Hematopoietic multipotent progenitor cell treated with erythropoietin and hydrocortisone succinate and interleukin-3 and kit ligand, for 6 days (in vitro differentiated cells): ENCODE measurements around the gene HSD11B2.
"Not testable (repeated sequence)": the region's sequence is repeated elsewhere in the genome, so short reads cannot be mapped to it uniquely, and the experiment has no call there.

Experiments
- DNase-seq: peaks from one replicate; pipeline ENCODE4 v3.0.0-alpha.2; 2015

HSD11B2 gene

DNA sequence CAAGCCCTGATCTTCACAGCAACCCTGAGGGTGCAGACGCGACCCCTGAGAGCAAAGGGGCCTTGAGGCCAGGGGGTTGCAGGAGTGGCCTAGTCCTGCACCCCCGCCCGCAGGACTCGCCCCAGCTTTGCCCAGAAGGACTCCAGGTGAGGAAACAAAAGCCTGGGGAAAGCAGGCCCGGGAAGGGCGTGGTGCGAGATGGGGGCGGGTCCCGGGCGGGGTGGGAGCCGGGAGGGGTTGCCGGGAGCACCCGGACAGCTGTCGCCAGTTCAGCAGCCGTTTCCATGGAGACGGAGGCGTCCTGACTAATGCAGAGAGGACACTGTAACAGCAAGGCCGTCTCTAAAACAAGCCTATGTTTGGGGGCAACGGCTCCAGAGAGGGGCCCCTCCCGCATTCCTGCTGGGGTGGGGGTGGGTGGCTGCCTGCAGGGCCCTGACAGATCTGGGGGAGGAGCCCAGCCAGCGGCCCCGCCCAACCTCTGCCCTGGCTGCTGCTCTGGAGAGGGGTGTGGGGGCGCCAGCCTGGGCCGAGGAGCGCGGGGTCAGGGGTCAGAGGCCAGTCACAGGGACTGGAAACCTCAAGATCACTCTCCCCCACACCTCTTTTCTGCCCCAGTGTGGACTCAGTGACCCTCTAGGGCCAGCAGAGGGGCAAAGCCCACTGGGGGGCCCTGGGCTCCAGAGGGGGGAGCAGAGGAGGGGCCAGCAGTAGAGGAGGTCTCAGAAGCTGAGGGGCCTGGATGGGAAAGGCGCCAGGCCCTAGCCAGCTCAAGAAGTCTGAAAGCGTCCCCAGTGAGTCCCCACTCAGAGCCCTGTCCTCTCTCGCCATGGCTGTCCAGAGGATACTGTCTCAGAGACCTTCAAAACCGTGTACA lies 34.5 kb upstream of the HSD11B2 start:
- peak; percentile 59 for DNase-seq

DNA sequence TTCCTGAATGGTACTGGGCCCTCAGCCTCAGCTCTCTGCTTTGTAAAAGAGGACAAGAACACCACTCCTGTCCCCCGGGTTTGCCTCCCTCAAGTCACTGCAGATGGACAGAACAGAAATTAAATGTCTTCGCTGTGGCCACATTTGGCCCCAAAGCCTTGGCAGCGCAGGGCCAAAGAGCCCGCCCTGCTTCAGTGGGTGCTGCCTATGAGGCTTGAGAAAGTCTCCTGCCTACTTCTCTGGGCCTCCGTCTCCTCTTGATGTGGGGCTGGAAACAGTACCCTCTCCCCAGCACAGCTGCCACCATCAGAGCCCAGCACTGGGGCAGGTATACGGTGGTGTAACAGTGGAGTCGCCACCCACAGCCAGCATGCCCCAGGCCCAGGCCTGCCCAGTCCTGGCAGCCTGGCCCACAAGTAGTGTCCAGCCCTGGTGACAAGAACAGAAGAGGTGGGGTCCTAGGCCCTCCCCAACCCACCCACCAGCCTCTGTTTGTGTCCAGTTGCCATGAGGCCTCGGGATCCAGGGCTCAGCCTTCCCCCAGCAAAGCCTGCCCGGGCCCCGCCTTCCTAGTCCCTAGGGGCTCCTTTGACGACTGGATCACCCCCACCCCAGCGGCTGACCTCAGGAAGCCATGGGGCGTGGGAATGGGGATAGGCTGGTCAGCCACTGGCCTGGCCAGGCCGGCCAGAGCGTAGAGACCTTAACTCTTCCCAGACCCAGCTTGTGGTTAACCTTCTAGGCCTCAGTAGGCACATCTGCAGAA lies 33.7 kb upstream of the HSD11B2 start:
- DNase-seq = no peak

DNA sequence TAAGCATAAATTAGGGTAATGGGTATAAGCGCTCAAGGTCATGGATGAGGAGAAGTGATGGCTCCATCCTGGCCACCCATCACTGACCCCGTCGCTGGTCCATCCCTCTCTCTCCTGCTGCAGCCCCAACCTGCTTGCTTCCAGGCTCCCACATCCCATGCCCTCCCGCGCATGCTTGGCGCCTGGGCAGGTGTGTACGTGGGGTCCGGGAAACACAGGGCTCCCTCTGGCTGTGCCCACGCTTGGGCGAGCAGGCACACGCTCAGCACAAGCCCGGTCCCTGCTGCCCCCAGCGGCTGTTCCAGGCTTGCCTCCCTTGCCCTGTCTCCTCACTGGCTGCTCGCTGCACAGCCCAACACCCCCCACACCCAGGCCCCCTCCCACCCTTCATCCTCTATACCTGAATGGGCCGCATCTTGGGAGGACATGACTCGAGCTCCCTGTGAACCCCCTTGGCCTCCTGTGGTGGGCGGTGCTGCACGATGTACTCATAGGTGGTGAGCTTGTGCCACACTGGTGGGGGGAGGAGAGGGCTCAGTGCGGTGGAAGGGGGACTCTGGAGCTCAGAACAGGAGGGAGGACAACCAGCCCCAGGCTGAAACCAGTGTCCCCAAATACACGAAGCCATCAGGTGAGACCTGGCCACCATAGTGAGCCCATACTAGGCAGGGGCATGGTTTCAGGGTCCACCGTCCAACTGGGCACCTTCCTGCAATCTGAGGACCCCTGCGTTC lies 32.9 kb upstream of the HSD11B2 start:
- DNase-seq = no peak

DNA sequence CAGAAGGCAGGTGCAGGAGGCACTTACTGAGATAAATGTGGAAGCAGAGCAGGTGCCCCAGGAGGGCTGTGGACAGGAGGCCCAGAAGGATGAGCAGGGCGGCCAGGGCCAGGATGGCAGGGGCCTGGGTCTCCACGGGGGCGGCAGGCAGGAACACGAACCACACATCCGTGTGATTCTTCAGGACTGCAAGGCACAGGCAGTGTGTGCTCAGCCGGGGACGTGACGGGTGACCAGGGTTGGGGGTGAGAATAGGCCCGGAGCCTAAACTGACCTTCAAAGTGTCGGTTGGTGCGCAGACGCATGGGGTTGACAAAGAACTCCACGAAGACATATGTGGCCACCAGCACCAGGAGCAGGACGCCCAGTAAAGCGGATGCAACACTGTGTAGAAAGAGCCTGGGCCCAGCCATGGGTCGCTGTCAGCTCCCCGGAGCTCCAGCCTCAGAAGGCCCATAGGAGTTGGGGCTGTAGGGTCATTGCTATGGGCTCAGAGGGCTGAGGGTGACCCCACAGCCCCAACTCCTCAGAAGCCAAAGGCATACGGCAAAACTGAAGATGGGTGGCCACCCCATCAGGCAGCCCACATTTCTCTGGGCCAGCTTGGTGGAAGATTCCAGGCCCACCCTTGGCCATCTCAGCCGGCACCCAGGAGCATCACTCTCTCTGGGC lies 32.2 kb upstream of the HSD11B2 start:
- no peak for DNase-seq

DNA sequence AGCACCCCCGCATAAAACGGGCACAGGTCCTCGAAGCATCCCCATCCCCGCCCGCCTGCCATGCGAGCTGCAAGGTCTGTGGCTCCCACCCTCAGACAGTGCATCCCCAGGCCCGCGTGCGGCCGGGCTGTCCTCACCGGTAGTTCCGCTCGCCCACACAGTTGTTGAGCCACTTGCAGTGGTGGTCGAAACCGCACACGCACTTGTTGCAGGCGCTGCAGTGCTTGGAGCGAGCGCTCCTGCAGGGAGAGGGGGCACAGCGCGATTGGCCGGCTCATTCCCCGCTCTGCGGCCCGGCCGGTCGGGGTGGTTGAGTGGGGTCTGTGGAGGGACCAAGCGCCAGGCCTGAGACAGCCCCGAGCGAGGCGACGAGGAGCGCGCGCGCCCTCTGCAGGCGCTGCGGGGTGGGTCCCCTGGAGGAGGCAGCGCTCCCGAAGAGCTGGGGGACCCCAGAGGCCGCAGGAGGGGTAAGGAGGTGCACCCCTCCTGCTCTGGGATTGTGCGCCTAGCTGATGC lies 31.6 kb upstream of the HSD11B2 start:
- DNase-seq = peak; percentile 62

DNA sequence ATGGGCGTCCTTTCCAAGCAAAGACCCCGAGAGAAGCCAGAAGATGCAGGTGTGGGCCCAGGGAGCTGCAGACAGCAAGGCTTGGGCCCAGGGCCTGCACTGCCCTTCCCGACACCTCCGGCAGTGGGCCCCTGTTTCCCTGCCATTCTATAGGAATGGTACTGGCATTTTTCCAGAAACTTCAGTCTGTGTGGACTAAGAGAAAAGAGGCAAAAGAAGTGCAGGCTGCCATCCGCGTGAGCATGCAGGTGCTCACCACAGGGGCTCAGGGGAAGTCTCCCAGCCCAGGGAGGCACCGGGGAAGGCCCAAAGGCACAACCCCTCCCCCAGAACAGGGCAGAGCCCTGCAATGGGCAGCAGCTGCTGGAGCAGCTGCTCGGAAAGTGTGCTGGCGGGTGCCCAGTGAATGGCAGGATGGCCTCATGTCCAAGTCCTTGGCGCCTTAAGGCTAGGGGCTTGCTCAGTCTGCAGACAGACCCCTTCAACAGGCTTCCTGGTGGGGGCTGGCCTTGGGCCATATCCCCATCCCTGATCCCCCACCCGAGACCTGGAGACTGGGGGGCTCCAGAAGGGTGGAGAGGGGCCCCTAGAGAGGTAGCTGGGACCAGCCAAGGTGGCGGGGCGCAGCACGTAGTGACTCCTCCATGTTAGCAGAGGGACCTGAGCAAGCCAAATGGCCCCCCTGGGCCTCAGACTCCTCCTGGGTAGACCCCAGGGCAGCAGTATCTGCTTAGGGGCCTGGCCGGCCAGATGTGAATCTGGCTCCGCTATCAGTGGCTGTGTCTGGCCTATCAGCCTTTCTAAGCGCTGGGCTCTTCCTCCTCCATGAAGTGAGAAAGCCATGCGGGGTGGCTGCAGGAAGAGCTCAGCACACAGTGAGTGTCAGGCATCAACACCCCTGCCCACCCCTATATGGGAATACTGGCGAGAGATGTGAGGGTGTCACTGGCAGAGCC lies 30.9 kb upstream of the HSD11B2 start:
- no peak for DNase-seq

DNA sequence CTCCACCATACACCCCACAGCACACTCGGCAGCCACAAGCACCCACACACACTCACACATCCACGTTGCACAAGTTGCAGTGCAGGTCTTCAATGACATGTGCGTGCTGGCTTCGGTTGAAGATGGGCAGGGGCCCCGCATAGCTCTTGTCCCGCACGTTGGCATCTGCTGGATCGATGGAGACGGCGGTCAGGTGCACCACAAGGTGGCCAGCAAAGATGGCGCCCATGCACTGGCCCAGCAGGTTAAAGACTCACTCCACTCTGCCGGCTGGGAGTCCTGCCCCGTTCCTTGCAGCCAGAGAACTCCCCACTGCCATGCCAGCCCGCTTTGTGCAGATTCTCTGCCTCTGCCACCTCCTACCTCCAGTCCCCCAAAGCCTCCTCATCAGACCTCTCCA lies 30.0 kb upstream of the HSD11B2 start:
- DNase-seq = no peak

DNA sequence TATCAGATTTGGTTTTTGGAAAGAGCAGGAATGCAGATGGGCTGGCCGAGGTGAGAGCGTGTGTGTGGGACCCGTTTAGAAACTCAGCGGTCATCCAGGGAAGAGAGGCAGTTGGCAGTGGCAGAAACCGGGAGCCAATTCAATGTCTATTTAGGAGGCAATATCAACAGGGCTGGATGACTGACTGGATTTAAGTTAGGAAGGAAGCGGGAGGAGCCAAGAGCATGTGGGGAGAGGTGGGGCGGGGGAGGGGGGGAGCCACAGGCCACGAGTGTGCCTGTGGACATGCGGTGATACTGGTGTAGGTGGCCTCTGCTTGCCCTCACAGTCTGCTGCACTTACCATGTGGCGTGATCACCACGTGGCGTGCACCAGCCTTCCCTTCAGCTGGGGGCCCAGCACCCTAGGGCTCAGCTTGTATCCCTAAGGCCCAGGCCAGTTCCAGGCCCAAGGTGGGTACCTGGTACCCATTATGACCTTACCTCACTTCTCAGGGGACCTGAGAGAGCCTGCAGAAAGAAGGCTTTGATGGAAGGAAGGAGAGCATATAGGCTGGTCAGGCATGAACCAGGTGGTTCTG lies 26.9 kb upstream of the HSD11B2 start:
- DNase-seq = no peak

DNA sequence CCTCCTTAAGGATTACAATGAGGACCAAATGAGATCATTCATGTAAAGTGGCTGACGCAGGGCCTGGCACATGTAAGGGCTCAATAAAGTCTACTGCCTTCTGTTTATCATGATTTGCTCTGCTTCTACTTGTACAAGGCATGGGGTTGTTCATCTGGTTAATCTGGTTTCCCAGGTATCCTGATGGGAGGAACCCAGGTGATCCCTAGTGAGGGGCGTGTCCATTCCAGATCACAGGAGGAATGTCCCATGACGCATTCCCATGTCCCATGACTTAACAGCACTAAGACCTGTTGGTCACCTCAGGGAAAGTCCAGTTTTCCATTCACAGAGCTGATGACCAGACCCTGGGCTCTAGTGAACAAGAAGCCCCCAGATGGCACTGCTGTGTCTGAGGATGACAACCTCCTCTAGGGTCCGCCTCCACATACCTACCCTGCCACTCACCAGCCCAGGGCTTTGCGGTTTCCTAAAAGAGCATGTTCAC lies 26.1 kb upstream of the HSD11B2 start:
- no peak for DNase-seq

DNA sequence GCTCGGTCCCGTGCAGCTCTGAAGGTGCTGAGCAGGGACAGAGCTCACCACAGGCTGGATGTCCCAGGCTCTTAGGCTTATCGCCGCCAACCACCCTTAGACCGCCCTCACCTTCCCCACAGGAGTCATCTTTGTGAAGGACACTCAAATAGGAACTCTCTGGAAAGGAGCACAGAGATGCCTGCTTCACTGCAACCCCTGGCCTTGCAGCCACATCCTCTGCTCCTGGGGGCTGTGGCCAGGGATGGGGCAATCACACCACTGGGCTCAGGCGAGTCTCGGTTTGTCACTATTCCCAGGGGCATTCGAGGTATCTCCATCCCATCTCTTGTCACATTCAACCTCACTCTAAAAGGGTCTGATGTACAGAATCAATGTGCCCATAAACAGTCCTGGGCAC lies 25.6 kb upstream of the HSD11B2 start:
- DNase-seq = no peak

DNA sequence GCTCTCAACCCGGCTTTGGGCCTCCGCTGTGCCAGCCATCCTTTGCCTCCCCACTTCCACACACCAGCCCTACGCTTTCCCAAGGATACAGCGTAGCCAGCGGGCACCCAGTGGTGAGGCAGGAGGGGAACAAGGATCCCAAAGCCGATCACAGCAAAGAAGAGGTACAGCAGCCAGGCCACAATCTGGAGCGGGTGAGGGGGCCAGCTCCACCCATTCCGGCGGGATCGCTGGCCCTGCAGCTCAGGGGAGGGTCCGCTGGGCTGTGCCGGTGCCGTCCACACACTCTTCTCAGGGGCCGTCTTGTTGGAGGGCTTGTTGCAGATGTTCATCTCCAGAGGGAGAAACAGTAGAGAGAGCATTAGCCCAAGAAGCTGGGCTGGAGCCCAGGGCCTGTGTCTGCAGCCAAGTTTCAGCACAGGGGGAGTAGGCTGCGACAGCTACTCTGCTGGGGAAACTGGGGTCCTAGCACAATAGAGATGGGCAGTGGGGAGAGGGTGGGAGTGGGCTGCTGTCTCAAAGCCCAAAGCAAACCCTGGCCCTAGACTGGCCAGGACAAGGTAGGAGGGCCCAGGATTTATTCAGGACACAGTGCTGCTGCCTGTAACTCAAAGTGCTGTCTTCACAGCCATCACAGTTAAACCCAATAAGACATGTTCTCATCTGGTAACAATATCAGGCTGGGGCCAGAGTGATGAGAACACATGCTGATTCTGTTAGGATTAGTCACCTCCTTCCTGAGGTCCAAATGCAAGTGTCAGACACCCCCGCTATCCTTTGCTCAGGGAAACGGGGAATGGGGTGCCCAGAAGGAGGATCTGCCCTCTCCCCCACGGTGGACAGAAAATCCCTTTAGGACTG lies 24.6 kb upstream of the HSD11B2 start:
- DNase-seq = no peak

DNA sequence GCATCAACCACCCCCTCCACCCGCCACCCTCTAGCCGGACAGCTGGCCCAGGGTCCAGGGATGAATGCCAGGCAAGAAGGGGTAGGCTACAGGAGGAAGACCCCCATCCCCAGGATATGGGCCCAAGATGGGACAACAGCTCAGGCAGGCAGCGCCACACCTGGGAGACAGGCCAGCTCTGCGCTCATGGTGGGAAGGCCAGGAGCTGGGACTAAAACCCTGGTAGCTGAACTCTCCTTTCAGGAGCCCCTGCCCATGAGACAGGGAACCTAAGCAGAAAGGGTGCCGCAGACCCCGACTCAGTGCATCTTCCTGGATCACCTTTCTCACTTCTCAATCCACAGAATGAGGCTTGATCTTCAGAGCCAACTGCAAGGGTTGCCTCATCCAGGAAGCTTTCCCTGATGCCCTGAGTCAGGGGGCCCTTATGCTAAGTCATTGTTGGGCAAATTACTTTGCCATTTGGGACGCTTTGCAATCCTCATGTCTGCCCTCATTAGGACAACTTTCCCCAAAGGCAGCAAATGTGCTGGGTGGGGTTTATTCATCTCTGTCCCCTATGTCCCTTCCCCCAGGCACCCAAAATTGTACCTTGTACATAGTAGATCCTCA lies 23.6 kb upstream of the HSD11B2 start:
- DNase-seq = no peak

DNA sequence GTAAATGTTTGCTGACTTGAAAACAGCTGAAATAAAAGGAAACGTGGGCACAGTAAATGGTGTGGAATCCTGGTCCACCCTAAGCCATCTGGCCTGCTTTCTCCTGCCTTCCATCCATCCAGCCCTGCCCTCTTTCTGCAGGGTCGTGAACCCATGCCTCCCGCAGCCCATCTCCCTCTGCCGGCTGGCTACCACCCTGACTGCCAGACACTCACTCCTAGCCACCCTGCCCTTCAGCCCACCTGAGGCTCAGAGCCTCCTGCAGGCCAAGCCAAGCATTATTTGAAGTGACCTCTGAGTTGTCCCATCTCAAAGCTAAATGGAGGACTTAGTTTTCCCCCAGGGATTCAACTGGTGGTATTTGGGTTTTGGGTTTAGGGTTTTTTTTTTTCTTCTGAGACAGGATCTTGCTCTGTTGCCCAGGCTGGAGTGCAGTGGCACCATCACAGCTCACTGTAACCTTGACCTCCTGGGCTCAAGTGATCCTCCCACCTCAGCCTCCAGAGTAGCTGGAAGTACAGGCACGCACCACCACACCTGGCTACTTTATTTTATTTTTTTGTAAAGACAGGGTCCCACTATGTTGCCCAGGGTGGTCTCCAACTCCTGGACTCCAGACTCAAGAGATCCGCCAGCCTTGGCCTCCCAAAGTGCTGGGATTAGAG lies 23.0 kb upstream of the HSD11B2 start:
- DNase-seq = no peak

DNA sequence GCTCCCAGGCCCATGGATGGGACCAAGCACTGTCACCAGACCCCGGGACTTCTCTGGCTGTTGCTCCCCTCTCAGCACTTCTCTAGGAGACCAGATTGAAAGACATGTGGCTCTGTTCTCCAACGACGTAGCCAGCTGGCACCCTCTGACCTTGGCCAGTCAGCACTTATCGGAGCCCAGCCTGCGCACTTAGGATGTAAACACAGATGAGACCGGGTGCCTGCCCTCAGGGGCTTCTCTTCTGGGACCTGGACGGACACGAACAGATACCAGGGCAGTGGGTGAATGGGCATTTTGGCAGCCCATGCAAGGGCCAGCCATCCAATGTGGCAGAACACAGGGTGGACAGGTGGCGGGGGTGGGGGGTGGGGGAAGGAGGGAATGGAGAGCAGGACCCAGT lies 21.3 kb upstream of the HSD11B2 start:
- no peak for DNase-seq

DNA sequence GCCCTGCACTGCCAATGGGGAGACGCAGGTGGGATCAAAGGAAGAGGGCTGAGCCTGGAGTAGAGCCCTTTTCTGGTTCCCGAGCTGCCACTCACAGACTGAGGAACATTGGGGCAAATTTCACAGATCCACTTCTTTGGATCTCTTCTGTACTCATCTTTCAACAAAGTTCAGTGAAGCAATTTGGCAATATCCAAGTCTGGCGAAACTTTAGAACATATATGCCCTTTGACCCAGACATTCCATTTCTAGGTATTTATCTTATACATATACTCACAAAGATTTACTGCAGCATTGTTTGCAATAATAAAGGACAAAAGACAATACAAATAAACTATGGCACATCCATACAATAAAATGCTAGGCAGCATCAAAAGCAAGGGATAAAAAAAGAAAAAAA lies 19.6 kb upstream of the HSD11B2 start:
- DNase-seq = no peak

DNA sequence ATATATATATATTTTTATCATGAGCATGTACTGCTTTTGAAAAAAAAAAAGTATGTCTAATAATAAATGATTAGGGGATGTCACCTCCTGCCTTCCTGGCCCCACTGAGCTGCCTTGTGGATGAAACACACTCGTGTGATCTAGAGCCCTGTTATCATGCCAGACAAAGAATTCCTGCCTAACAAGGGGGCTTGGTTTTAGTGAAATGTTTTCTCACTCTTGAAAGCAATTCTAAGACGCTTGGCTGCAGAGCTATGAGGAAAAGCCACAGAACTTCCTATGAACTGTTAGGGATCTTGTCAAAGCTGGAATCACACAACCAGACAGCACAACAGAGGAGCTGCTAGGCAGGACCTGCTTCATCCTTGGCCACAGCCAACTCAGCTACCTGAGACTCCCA lies 18.6 kb upstream of the HSD11B2 start:
- DNase-seq = no peak

DNA sequence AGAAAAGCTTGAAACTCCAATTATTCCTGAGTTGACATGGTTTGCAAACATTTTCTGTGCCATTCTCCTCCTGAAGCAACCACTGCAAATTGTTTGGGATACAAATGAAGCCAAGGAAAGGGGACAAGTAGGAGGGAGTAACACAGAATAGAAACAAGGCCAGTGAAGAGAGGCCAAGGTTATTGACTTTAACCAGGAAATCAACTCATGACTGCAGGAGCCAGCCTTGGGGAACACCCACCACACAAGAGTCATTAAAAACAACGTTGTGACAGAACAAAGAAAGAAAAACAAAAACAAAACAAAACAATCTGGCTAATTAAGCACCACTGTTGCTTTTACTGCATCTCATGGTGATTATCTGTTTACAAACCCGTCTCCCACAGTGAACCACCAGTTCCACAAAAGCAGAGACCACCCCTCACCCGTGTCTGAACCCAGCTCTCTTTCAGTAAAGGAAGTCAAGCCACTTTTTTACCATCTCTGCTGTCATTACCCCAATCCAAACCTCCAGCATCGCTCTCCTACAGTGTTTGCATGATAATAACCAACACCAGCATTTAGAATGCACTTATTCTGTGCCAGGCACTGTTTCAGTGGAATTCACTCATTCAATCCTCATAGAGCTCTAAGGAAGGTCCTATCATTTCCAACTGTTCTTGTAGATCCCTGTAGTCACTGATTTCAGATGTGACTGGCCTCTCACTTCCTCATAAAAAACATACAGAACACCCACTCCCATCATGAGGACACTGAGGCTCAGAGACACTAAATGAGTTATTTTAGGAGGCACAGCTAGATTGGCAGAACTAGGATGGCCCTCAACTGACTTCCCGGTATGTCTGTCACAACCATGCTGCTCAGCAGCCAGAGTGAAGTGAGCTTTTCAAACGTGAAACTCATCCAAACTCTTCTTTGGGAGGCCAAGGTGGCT lies 16.7 kb upstream of the HSD11B2 start:
- DNase-seq = no peak

DNA sequence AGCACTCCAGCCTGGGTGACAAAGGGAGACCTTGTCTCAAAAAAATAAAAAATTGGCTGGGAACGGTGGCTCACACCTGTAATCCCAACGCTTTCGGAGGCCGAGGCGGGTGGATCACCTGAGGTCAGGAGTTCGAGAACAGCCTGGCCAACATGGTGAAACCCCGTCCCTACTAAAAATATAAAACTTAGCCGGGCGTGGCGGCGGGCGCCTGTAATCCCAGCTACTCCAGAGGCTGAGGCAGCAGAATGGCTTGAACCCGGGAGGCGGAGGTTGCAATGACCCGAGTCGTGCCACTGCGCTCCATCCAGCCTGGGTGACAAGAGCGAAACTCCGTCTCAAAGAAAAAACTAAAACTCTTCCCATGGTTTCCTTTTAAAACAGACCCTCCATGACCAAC lies 15.5 kb upstream of the HSD11B2 start:
- DNase-seq = not testable (repeated sequence)
